Calu3 (cell line): ENCODE results near the gene ULK4. TPM values are rescaled to one million over a fixed set of nuclear protein-coding genes. Genes with fewer than 3 reads are reported as not detected.

ENCODE experiments used
- BruUV-seq: library from RNA; stranded (reverse); fragments of 400-500 nt; replicated peaks from 2 replicates; lab custom pipeline; 2021; lab: Mats Ljungman, UMichigan
- CTCF ChIA-PET: fragments of 300-600 bp; sonication (Branson Sonifier 250); formaldehyde crosslinking; loops from one replicate; lab custom pipeline; 2022; ENCODE audit warnings: antibody characterized with exemption; lab: Charles Lee
- DNase-seq: peaks from one replicate; pipeline ENCODE4 v3.0.0; 2022
- H3K27ac Mint-ChIP-seq: one replicate; pipeline ENCODE4 v1.8.0; 2022; ENCODE audit warnings: mixed read lengths; ENCODE audit not compliant: unreplicated experiment
- H3K27me3 Mint-ChIP-seq: one replicate; pipeline ENCODE4 v1.8.0; 2022; ENCODE audit warnings: mixed read lengths; ENCODE audit not compliant: unreplicated experiment
- H3K36me3 Mint-ChIP-seq: one replicate; pipeline ENCODE4 v1.8.0; 2022; ENCODE audit warnings: mild to moderate bottlenecking, moderate library complexity, mixed read lengths; ENCODE audit not compliant: insufficient read depth, unreplicated experiment
- H3K4me1 Mint-ChIP-seq: one replicate; pipeline ENCODE4 v1.8.0; 2022; ENCODE audit warnings: mild to moderate bottlenecking, low read depth, mixed read lengths; ENCODE audit not compliant: unreplicated experiment
- H3K4me3 Mint-ChIP-seq: one replicate; pipeline ENCODE4 v1.8.0; 2022; ENCODE audit warnings: mild to moderate bottlenecking, low read depth, moderate library complexity, mixed read lengths; ENCODE audit not compliant: unreplicated experiment
- H3K9me3 Mint-ChIP-seq: one replicate; pipeline ENCODE4 v1.8.0; 2022; ENCODE audit warnings: low read depth, mixed read lengths; ENCODE audit not compliant: unreplicated experiment
- CTCF ChIP-seq: fragments of 200-600 bp; IDR thresholded peaks from one replicate; pipeline ENCODE4 v1.8.0; 2022; ENCODE audit warnings: antibody characterized with exemption; ENCODE audit not compliant: unreplicated experiment
- intact Hi-C: fragments of 100-400 bp; cut with micrococcal nuclease; formaldehyde crosslinking; loops from one replicate; pipeline ENCODE4 v1.10.0; 2022; ENCODE audit not compliant: unreplicated experiment
- total RNA-seq: library from RNA; stranded (reverse); gene quantifications from 2 replicates; pipeline ENCODE4 v1.2.3, GENCODE V29; 2022

ULK4 gene
- total RNA-seq, 1 experiment from 2014 or later = 8.7 TPM

GRCh38 chr3:41224120-41224806 lies 737.6 kb downstream of the ULK4 start:
- Mint-ChIP-seq H3K4me1 (peaks cover 9% of the 10 kb centered on the region), H3K36me3 (peaks cover 19% of the 10 kb centered on the region), H3K4me3 (no peak overlapping the region), H3K9me3 (no peaks in the 10 kb centered on the region), H3K27me3 (no peaks in the 10 kb centered on the region), H3K27ac (no peak overlapping the region)
- no peak for TF ChIP-seq CTCF
- no TSS peak for BruUV-seq
- no peak for DNase-seq
- intact Hi-C loops = no loop called here
- CTCF ChIA-PET = no interaction called here

GRCh38 chr3:41223691-41224090 lies 738.2 kb downstream of the ULK4 start:
- Mint-ChIP-seq H3K36me3 (peaks cover 18% of the 10 kb centered on the region), H3K27me3 (no peaks in the 10 kb centered on the region), H3K4me1 (peaks cover 9% of the 10 kb centered on the region), H3K9me3 (no peaks in the 10 kb centered on the region), H3K4me3 (no peak overlapping the region), H3K27ac (no peak overlapping the region)
- CTCF ChIA-PET = interaction anchor here (0.6 kb wide), 1 partner anchor 162 kb away, joined by 3 read pairs; no protein-coding TSS in a partner anchor
- intact Hi-C loops = no loop called here
- DNase-seq = no peak
- BruUV-seq = no TSS peak
- TF ChIP-seq CTCF = no peak

GRCh38 chr3:41223078-41223477 lies 738.8 kb downstream of the ULK4 start:
- Mint-ChIP-seq H3K27me3 (no peaks in the 10 kb centered on the region), H3K36me3 (peaks cover 13% of the 10 kb centered on the region), H3K4me3 (no peak overlapping the region), H3K27ac (no peak overlapping the region), H3K4me1 (peaks cover 9% of the 10 kb centered on the region), H3K9me3 (no peaks in the 10 kb centered on the region)
- no TSS peak for BruUV-seq
- no peak for DNase-seq
- CTCF ChIA-PET = interaction anchor here (0.6 kb wide), 1 partner anchor 20 kb away, joined by 5 read pairs; no protein-coding TSS in a partner anchor
- intact Hi-C loops = no loop called here
- no peak for TF ChIP-seq CTCF

GRCh38 chr3:41222501-41222900 lies 739.4 kb downstream of the ULK4 start:
- no TSS peak for BruUV-seq
- DNase-seq = no peak
- H3K36me3 Mint-ChIP-seq = peaks cover 13% of the 10 kb centered on the region
- no peak overlapping the region for H3K27ac Mint-ChIP-seq
- CTCF ChIA-PET = interaction anchor here (0.6 kb wide), 1 partner anchor 20 kb away, joined by 5 read pairs; no protein-coding TSS in a partner anchor
- no peak overlapping the region for H3K4me3 Mint-ChIP-seq
- intact Hi-C loops = no loop called here
- H3K9me3 Mint-ChIP-seq = no peaks in the 10 kb centered on the region
- peaks cover 15% of the 10 kb centered on the region for H3K4me1 Mint-ChIP-seq
- no peak for TF ChIP-seq CTCF
- H3K27me3 Mint-ChIP-seq = no peaks in the 10 kb centered on the region
